Gastrocnemius medialis (tissue), 4 donors: Measurements from ENCODE around the gene YPEL5.

Source experiments
- POLR2A ChIP-seq, 2 donors: fragments of 450-650 bp; IDR thresholded peaks; one replicate each; pipeline ENCODE4 v1.6.1; 2017; ENCODE audit warnings: antibody characterized with exemption in 2 of 2, mild to moderate bottlenecking in 2 of 2, moderate library complexity in 2 of 2
- TF ChIP-seq, protein P1 (sequence below), 5 experiments: fragments of 450-650 bp in 3 of 5; fragments of 200-600 bp in 2 of 5; sonication (generic) in 2 of 5; IDR thresholded peaks in 4 of 5; conservative IDR thresholded peaks in 1 of 5; 1 replicate in 4 of 5; 2 replicates in 1 of 5; pipeline ENCODE4 v1.5.1; 2016 to 2019; ENCODE audit warnings: antibody characterized with exemption in 5 of 5, mild to moderate bottlenecking in 3 of 5, moderate library complexity in 3 of 5

DNA sequence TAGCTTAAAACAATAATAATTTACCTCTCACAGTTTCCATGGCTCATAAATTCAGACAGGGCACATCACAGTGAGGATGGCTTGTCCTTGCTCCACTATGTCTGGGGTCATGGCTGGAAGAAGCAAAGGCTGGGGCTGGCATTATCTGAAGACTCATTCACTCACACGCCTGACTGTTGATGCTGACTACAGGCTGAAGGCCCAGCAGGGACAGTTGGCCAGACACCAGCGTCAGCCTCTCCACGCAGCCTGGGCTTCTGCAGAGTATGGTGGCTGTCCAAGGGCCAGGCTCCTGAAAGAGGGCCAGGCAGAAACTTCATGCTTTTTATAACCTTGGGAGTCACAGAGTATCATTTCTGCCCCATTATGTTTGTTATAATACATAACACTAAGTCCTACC, 33.4 kb downstream of the YPEL5 start:
- TF ChIP-seq, protein P1, sequence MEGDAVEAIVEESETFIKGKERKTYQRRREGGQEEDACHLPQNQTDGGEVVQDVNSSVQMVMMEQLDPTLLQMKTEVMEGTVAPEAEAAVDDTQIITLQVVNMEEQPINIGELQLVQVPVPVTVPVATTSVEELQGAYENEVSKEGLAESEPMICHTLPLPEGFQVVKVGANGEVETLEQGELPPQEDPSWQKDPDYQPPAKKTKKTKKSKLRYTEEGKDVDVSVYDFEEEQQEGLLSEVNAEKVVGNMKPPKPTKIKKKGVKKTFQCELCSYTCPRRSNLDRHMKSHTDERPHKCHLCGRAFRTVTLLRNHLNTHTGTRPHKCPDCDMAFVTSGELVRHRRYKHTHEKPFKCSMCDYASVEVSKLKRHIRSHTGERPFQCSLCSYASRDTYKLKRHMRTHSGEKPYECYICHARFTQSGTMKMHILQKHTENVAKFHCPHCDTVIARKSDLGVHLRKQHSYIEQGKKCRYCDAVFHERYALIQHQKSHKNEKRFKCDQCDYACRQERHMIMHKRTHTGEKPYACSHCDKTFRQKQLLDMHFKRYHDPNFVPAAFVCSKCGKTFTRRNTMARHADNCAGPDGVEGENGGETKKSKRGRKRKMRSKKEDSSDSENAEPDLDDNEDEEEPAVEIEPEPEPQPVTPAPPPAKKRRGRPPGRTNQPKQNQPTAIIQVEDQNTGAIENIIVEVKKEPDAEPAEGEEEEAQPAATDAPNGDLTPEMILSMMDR (IDR thresholded peaks at IDR 0.05 in 4 of 5, conservative IDR thresholded peaks at IDR 0.05 in 1 of 5): no peak
- no peak for TF ChIP-seq POLR2A (IDR thresholded peaks at IDR 0.05)
